Tibial nerve (tissue), 4 donors: ENCODE measurements around the gene MAP1LC3B2. TPM values are rescaled to one million over a fixed set of nuclear protein-coding genes. Genes with fewer than 3 reads are reported as not detected.

Experiments
- DNase-seq, 2 donors: peaks; one replicate each; pipeline ENCODE4 v3.0.0-alpha.2; 2019; ENCODE audit warnings: low spot score in 2 of 2
- H3K27ac ChIP-seq, 4 donors: fragments of 200-600 bp; sonication (generic) in 3 of 4; one replicate each; pipeline ENCODE4 v1.5.1; 2017 to 2019; ENCODE audit warnings: mild to moderate bottlenecking in 1 of 4
- H3K27me3 ChIP-seq, 2 donors: fragments of 200-600 bp; sonication (generic) in 1 of 2; one replicate each; pipeline versions ENCODE4 v1.5.1 to v1.6.0; 2017 to 2019
- H3K36me3 ChIP-seq, 3 donors: fragments of 200-600 bp; sonication (generic); one replicate each; pipeline ENCODE4 v1.5.1; 2018 to 2019
- H3K4me1 ChIP-seq, 4 donors: fragments of 200-600 bp; sonication (generic) in 3 of 4; one replicate each; pipeline ENCODE4 v1.5.1; 2017 to 2019
- H3K4me3 ChIP-seq, 4 donors: fragments of 200-600 bp; sonication (generic) in 3 of 4; one replicate each; pipeline ENCODE4 v1.5.1; 2017 to 2019; ENCODE audit warnings: mild to moderate bottlenecking in 1 of 4, moderate library complexity in 1 of 4
- H3K9me3 ChIP-seq, 4 donors: fragments of 200-600 bp; sonication (generic) in 3 of 4; one replicate each; pipeline ENCODE4 v1.5.1; 2017 to 2019
- CTCF ChIP-seq, 5 experiments: fragments of 200-600 bp in 3 of 5; fragments of 450-650 bp in 2 of 5; sonication (generic) in 3 of 5; IDR thresholded peaks; one replicate each; pipeline ENCODE4 v1.5.1; 2016 to 2019; ENCODE audit warnings: antibody characterized with exemption in 5 of 5, mild to moderate bottlenecking in 3 of 5, moderate library complexity in 2 of 5
- EP300 ChIP-seq, 2 donors: sonication (generic); formaldehyde crosslinking; IDR thresholded peaks; one replicate each; pipeline ENCODE4 v1.6.1; 2017; ENCODE audit warnings: antibody characterized with exemption in 2 of 2, mild to moderate bottlenecking in 1 of 2
- POLR2A ChIP-seq, 2 donors: fragments of 450-650 bp; IDR thresholded peaks; one replicate each; pipeline ENCODE4 v1.6.1; 2017; ENCODE audit warnings: antibody characterized with exemption in 2 of 2, mild to moderate bottlenecking in 2 of 2, moderate library complexity in 2 of 2
- WGBS, 2 donors: methylation state at CpG; one replicate each; pipeline ENCODE4 v1.1.5; 2018; 5-methylcytosine and 5-hydroxymethylcytosine counted together
- total RNA-seq, 4 donors: library from RNA; depleted of rRNA; stranded (reverse); fragments of >200 nt; gene quantifications; one replicate each; pipeline ENCODE4 v1.1.0, GENCODE V29; 2016

MAP1LC3B2 gene
- 1 to 10 TPM in 1 of 4 donors, under 1 TPM in 1, not detected in 2; 0.98 to 1.7 TPM for total RNA-seq

DNA sequence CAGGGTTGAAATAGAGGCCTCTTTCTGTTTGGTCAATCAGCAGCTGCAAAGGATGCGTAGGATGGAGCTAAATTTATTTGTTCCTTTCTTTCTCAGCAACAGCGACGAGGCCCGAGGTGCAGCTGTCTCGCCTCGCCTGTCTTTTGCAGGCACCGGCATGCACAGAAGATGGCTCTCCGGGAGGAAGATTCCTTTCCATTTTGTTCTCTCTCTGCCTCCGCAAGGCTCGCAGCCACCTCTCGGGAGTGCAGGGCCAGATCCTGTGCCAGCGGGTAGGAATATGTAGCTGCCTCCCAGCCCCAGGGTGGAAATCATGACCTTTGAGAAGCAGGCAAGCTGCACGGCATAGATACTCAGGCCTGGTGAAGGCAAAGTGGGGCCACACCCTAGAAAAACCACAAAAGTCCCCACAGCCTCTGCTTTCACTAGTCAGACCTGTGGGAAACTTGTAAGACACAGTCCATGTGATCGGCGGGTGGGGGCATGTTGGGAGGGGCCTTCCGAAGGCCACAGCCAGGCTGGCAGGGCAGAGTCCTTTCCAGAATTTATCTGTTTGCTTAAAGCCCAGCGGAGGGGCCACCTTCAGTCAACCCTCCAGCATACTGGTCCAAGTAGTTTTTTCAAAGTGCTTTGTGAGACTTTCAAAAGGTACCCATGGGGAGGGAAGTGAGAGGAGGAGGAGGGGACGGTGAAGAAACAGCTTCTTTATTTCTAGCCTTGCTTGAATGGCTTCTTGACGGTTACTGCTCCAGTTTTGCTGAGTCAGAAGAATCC lies at the start of gene MAP1LC3B2:
MAP1LC3B2 (plus strand) TSS at position 220 of the 774 bp plus-strand sequence. CDS start 16,562 bp downstream, outside the sequence.
- H3K9me3 ChIP-seq, result peaks cover 0 to 15% (median 2%) of the 10 kb centered on the region in 4 donors
- H3K27ac ChIP-seq, result peak within 1 kb of the TSS in 3 of 4 donors; percentile 31 to 65 (median 48)
- 36 to 41% methylated on average over 19 of the region's 19 CpGs for WGBS, 2 donors
- peak within 1 kb of the TSS in 1 of 4 donors; percentile 9 for H3K4me3 ChIP-seq
- H3K4me1 ChIP-seq, result peaks cover 0 to 19% (median 10%) of the 10 kb centered on the region in 4 donors
- H3K27me3 ChIP-seq, result no peaks in the 10 kb centered on the region
- peak in 1 of 2 donors; percentile 44 for DNase-seq
- no peaks in the 10 kb centered on the region for H3K36me3 ChIP-seq
- no peak for TF ChIP-seq CTCF (IDR thresholded peaks at IDR 0.05)
- TF ChIP-seq EP300 (IDR thresholded peaks at IDR 0.05), result peak in 1 of 2 donors; percentile 61
- TF ChIP-seq POLR2A (IDR thresholded peaks at IDR 0.05), result no peak

DNA sequence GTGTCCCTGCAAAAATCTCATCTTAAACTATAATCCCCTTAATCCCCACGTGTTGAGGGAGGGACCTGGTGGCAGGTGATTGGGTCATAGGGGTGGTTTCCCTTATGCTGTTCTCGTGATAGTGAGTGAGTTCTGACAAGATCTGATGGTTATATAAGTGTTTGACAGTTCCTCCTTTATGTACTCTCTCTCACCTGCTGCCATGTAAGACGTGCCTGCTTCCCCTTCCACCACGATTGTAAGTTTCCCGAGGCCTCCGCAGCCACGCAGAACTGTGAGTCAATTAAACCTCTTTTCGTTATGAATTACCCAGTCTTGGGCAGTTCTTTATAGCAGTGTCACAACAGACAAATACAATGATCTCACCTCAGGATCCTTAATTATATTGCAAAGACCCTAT lies 45.2 kb upstream of the MAP1LC3B2 start:
- no peaks in the 10 kb centered on the region for H3K36me3 ChIP-seq
- no peak overlapping the region for H3K4me3 ChIP-seq
- 89 to 91% methylated on average over 8 of the region's 8 CpGs for WGBS, 2 donors
- H3K4me1 ChIP-seq, result peaks cover 0 to 2% (median under 1%) of the 10 kb centered on the region in 4 donors
- TF ChIP-seq POLR2A (IDR thresholded peaks at IDR 0.05), result no peak
- no peak for TF ChIP-seq CTCF (IDR thresholded peaks at IDR 0.05)
- TF ChIP-seq EP300 (IDR thresholded peaks at IDR 0.05), result no peak
- H3K9me3 ChIP-seq, result no peaks in the 10 kb centered on the region
- DNase-seq, result no peak
- H3K27ac ChIP-seq, result no peak overlapping the region
- no peaks in the 10 kb centered on the region for H3K27me3 ChIP-seq

- no peaks in the 10 kb centered on the region for H3K4me1 ChIP-seq
- H3K36me3 ChIP-seq, result no peaks in the 10 kb centered on the region
- peak overlapping the region in 2 of 4 donors; percentile 24 to 25 for H3K27ac ChIP-seq
- no peaks in the 10 kb centered on the region for H3K27me3 ChIP-seq
- DNase-seq, result no peak
- H3K4me3 ChIP-seq, result no peak overlapping the region
- no peaks in the 10 kb centered on the region for H3K9me3 ChIP-seq
- WGBS, 2 donors, result 53 to 57% methylated on average over 4 of the region's 4 CpGs
- TF ChIP-seq POLR2A (IDR thresholded peaks at IDR 0.05) (no peak), EP300 (IDR thresholded peaks at IDR 0.05) (peak in 1 of 2 donors; percentile 25), CTCF (IDR thresholded peaks at IDR 0.05) (no peak)
These were observed 43.5 kb upstream of the MAP1LC3B2 start for GRCh38 chr12:116515684-116516083.

- DNase-seq, result no peak
- no peaks in the 10 kb centered on the region for H3K27me3 ChIP-seq
- no peak overlapping the region for H3K4me3 ChIP-seq
- no peak overlapping the region for H3K27ac ChIP-seq
- WGBS, 2 donors, result 92 to 94% methylated on average over 11 of the region's 11 CpGs
- no peaks in the 10 kb centered on the region for H3K36me3 ChIP-seq
- no peaks in the 10 kb centered on the region for H3K4me1 ChIP-seq
- H3K9me3 ChIP-seq, result no peaks in the 10 kb centered on the region
- TF ChIP-seq EP300 (IDR thresholded peaks at IDR 0.05) (no peak), CTCF (IDR thresholded peaks at IDR 0.05) (no peak), POLR2A (IDR thresholded peaks at IDR 0.05) (no peak)
These were observed 42.5 kb upstream of the MAP1LC3B2 start for GRCh38 chr12:116516657-116517056.

GRCh38 chr12:116517431-116518045 lies 41.6 kb upstream of the MAP1LC3B2 start:
- DNase-seq, result no peak
- no peaks in the 10 kb centered on the region for H3K36me3 ChIP-seq
- H3K4me3 ChIP-seq, result no peak overlapping the region
- no peaks in the 10 kb centered on the region for H3K9me3 ChIP-seq
- no peaks in the 10 kb centered on the region for H3K27me3 ChIP-seq
- no peak overlapping the region for H3K27ac ChIP-seq
- no peak for TF ChIP-seq POLR2A (IDR thresholded peaks at IDR 0.05)
- WGBS, 2 donors, result 77 to 82% methylated on average over 4 of the region's 4 CpGs
- no peaks in the 10 kb centered on the region for H3K4me1 ChIP-seq
